Retinal pigment epithelial cell (primary cell): Measurements from ENCODE around the gene ATXN1L.
"Not testable (repeated sequence)": the region's sequence is repeated elsewhere in the genome, so short reads cannot be mapped to it uniquely, and the experiment has no call there.

Source experiments
- DNase-seq: peaks from one replicate; pipeline ENCODE4 v3.0.0-alpha.2; 2010; ENCODE audit warnings: low read depth
- H3K4me3 ChIP-seq: 2 replicates; pipeline ENCODE4 v1.5.1; 2011; ENCODE audit warnings: mild to moderate bottlenecking, low read length, control low read depth, moderate library complexity
- TF ChIP-seq, protein P1 (sequence below): conservative IDR thresholded peaks from 2 replicates; pipeline ENCODE4 v1.5.1; 2011; ENCODE audit warnings: low read depth, low read length, control low read depth, inconsistent platforms

Gene ATXN1L

DNA sequence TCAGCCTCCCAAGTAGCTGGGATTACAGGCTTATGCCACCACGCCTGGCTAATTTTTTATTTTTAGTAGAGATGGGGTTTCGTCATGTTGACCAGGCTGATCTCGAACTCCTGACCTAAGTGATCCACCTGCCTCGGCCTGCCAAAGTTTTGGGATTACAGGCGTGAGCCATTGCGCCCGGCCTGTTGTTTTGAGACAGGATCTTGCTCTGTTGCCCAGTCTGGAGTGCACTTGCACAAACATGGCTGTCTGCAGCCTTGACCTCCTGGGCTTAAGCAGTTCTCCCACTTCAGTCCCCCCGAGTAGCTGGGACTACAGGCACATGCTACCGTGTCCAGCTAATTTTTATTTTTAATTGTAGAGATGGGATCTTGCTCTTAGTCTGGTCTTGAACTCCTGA is 58.5 kb downstream of the ATXN1L start:
- no peak overlapping the region for H3K4me3 ChIP-seq
- DNase-seq: no peak
- TF ChIP-seq, protein P1, sequence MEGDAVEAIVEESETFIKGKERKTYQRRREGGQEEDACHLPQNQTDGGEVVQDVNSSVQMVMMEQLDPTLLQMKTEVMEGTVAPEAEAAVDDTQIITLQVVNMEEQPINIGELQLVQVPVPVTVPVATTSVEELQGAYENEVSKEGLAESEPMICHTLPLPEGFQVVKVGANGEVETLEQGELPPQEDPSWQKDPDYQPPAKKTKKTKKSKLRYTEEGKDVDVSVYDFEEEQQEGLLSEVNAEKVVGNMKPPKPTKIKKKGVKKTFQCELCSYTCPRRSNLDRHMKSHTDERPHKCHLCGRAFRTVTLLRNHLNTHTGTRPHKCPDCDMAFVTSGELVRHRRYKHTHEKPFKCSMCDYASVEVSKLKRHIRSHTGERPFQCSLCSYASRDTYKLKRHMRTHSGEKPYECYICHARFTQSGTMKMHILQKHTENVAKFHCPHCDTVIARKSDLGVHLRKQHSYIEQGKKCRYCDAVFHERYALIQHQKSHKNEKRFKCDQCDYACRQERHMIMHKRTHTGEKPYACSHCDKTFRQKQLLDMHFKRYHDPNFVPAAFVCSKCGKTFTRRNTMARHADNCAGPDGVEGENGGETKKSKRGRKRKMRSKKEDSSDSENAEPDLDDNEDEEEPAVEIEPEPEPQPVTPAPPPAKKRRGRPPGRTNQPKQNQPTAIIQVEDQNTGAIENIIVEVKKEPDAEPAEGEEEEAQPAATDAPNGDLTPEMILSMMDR: no peak

GRCh38 chr16:71905765-71906164 is 60.0 kb downstream of the ATXN1L start:
- H3K4me3 ChIP-seq, DNase-seq: not testable (repeated sequence)
